HG03439 (cell line): ENCODE results near the gene ZNF580.

ENCODE experiments used
- ATAC-seq: cut with Tn5 transposase; IDR thresholded peaks from one replicate; pipeline ENCODE4 v1.9.1; 2021; ENCODE audit warnings: mild to moderate bottlenecking, moderate library complexity; ENCODE audit not compliant: unreplicated experiment

The ZNF580 gene, protein sequence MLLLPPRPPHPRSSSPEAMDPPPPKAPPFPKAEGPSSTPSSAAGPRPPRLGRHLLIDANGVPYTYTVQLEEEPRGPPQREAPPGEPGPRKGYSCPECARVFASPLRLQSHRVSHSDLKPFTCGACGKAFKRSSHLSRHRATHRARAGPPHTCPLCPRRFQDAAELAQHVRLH

DNA sequence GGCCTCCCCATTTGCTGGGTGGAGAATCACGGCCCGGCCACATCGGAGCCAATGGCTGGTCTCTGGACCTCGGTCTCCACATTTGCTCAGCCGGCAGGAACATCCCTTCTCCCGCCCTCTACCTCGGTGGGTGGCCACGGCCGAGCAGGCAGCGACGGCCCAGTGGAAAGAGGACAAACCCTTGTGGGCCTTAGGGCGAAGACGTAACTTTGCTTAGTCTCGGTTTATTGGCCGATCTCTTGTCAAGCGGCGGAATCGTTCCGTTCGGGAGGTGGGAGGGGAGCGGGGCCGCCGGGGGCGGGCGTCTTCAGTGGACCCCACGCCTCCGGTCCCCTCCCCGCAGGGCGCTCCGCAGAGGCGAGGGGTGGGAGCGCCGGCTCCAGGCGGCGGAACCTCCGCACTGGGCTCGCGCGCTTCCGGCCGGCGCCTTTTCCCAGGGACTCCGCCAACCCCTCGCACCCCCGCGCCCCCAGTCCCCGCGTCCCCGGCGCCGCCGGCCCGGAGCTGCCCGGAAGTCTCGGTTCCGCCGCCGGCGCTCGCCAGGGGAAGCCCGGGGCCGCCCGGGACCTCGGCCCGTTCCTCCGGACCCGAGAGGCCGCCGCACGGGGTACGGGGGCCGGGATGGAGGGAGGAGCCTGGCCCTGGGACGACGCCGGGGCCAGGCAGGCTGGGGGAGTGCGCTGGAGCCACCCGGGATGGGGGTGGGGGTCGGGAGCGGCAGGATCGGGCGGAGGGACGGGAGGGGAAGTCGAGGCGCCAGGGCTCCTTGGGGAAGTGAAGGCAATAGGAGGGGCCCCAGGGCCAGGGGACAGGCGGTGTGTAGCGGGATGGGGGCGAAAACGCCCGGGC is at the start of gene ZNF580:
Gene ZNF580, plus strand, starts transcription at position 426 of the 849 bp plus-strand sequence. CDS start 1,507 bp downstream, outside the sequence.
- ATAC-seq = no peak

DNA sequence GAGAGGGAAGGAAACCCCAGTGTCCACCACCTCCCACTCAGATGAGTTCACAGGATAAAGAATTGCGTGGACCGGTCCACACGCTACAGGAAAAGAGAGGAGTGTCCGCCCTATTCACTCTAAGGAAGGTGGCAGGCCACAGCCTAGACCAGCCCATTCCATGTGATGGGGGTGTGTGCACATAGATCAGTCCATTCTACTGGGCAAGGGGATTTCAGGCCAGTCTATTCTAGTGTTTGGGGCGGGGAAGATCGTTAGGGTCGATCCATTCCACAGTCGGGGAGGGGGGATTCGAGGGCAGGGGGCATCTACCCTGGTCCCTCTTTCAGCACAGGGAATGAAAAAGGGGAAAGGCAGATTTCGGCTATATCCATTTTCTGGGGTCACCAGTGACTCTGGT is 49.2 kb upstream of the ZNF580 start:
- no peak for ATAC-seq

DNA sequence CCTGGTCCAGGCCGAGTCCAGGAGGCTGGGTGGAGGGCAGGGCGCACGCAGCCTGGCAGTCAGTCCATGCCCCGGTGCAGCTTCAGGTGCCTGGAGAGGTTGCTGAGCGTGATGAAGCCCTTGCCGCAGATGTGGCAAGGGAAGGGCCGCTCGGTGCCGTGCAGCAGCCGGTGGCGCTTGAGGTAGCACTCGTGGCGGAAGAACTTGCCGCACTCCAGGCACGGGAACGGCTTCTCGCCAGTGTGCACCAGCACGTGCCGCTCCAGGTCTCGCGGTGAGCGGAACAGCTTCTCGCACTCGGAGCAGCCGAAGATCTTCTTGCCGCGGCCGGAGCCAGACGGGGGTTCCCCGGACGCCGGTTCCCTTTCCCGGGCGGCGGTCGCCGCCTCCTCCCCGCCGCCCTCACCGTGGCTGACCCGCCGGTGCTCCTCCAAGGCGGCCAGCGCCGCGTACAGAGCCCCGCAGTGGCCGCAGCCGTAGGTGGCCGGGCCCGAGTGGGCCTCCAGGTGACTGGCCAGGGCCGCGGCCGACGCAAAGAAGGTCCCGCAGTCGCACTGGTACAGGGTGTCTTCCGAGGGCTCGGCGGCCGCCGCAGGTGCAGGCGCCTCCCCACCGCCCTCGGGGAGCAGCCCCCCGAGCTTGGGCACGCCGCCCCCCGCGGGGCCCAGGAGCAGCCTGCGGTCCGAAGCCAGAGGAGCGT is 48.3 kb upstream of the ZNF580 start:
- ATAC-seq = no peak

DNA sequence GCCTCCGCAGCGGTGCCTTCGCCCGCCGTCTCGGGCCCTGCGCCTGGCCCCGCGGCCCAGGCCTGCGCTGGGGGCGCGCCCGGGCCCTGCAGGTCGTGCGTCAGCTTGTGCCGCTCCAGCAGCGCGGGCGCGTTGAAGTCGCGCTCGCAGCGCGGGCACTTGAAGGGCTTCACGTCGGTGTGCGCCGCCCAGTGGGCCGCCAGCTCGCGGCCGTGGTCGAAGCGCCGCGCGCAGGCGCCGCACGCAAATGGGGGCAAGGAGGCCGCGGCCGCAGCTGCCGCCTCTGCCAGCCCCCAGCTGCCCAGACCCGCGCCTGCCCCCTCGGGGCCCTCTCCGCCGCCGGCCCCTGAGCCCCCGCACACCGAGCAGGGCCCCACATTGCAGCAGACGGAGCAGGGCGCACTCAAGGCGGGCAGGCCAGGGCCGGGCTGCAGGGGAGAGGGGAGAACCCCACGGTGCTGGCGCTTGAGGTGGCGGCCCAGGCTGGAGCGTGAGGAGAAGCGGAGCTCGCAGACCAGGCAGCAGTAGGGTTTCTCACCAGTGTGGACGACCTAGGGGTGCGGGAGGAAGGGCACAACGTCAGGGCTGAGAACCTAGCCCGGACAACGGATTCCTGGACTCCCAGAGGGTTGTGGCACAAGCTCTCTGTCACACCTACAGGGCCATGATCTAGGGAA is 47.6 kb upstream of the ZNF580 start:
- no peak for ATAC-seq

DNA sequence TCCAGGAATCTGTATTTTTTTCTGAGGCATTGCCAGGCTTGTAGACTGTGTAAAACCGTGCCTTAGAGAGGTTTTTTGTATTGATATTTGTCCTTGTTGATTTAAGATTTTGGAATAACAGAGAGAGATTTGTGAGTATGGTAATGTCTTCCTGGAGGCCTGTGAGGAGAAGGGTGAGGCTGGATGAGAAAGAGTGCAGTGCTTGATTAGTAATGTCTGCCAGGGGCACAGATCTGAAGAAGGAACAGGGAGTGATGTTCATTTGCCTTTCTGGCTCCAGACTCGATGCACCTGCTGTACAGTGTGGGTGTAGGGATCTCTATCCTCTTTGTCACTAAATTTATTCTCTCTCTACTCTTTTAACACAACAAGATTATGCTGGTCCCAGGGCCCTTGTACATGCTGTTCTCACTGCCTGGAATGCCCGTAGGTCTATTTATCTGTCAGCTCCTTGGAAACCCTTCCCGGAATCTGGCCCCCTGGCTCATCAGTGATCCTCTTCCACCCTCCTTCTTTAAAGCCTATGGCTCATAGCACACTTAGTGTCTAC is 45.7 kb upstream of the ZNF580 start:
- ATAC-seq = no peak

DNA sequence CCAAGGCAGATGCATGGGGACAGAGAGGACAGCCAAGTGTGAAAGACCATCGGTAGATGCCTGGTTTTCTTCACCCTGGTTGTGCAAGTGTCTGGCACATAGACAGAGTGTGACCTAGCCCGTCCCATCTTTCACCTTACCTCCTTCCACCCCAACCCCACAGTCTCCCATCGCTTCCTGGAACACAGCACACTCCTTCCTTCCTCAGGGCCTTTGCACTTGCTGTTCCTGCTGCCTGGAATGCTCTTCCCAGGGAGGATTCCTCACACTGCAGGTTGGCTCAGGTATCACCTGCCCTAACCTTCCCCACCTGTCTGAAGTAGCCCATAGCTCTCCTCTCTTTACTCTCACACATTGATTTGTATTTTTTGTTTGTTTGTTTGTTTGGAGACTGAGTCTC is 44.5 kb upstream of the ZNF580 start:
- no peak for ATAC-seq

DNA sequence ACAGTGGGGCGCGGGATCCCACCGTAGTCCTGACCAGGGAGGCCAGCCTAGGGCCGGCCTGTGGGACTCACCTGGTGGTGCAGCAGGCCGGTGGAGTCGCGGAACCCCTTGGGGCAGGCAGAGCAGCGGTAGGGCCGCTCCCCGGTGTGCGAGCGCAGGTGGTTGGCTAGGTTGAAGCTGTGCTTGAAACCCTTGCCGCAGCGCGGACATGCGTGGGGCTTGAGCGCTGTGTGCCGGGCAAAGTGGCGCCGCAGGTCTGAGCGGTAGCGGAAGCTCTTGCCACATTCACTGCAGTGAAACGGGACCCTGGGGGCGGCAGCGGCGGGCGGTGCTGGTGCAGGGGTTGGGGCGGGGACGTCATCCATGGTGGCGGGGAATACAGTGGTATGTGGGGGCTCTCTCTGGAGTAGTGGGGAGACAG is 43.3 kb upstream of the ZNF580 start:
- no peak for ATAC-seq

DNA sequence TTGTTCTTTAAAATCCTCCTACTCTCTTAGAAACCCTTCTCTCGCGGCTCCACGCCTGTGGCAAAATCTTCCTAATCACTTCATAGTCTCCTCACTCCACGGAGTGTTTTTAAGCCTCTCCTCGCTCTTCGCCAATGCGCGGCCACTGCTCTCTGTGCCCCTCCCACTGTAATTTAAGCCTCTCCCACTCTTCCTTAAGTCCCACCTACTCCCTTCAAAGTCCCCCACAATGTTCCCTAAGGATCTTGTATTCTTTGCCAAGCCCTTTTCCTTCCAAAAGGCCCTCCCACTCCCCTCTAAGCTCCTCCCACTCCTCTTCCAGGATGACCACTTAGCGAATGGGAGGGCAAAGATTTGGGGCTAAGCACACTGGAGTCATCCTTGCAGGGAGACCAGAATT is 42.8 kb upstream of the ZNF580 start:
- ATAC-seq = no peak

DNA sequence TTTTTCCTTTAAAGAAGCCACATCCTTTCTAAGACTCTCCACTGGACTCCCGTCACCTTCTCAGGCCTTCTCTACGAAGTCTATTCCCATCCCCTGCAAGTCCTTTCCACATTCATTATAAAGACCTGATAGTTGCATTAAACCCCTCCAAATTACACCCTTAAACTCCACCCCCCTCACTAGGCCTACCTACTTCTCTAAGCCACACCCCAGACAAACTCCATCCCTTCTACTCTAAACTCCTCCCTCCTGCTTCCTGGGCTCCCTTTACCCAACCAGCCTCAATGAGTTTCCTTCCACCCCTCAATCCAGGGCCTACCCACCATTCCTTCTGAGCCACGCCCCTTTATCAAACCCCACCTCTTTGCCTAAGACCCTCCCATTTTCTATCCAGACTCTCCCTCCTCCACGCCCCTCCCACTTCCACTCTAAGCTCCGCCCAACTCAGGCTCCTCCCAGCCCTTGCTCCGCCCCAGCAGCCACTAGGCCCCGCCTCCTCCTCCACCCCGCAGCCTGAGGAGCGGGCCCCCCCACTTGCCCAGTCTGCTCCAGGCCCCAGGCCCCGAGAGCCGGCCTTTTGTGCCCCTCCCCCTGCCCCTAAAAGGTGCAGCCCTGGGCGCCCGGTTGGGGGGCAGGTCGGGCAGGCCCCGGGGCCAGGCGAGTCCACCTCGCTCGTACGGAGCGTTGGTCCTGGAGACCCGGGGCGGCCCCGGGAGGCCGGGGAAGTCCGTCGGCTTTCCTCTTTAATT is 41.9 kb upstream of the ZNF580 start:
- peak; percentile 61 for ATAC-seq

DNA sequence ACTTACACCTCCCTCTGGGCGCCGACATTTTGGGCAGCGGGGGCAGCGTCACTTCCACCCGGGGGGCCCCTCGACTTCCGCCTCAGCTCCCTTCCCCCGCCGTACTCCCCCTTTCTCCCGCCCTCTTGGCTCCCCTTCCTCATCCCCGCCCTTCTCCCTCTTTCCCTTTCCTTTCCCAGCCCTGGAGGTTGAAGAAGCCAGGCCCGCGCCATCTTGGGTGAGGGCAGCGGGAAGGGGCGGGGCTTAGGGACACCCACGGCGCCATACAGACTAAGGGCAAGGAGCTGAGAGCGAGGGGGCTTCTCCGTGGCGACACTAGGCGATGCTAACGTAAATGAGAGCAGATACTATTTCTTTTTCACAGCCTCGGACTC is 41.3 kb upstream of the ZNF580 start, which contains the start of gene FIZ1:
Gene FIZ1, minus strand, starts transcription at position 50 of the 374 bp plus-strand sequence. CDS start 1,652 bp downstream, outside the sequence.
- ATAC-seq = peak; percentile 50

DNA sequence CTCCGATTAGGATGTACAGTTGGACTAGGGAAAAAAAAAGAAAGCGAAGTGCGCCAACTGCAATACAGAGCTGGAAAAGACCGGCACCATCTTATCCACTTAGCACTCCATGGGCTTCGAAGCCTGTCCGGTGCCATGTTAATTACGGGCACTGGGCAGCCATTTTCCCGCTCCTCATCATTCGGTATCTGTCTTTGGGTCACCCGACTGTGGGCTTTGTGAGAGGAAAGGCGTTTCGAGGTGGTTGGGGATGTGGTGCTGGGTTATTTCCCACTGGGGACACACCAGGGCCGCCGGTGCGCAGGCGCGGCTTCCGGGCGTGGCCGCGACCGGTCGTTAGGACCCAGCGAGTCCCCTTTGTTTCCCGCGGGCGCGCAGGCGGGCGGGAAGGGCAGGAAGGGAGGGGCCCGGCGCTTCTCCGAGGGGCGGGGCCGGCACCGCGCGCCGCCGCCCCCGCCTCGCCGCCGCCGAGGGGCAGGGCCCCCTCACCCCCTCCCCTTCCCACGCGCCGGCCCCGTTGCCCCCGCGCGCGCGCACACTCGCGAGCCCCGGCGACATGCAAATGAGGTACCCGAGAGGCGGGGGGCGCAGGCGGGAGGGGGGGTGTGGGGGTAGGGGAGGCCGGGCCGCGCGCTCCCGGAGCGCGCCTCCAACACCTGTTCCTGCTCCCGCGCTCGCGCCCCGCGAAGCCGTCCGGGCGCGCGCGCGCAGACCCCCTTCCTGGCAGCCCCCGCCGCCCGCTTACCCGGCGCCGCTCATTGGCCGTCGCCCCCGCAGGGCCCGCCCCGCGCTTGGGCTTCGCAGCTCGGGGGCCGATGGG is 40.8 kb upstream of the ZNF580 start, which contains the start of gene ZNF524:
Gene ZNF524, plus strand, starts transcription at position 447 of the 820 bp plus-strand sequence. CDS start 1,825 bp downstream, outside the sequence.
- ATAC-seq = peak; percentile 38

DNA sequence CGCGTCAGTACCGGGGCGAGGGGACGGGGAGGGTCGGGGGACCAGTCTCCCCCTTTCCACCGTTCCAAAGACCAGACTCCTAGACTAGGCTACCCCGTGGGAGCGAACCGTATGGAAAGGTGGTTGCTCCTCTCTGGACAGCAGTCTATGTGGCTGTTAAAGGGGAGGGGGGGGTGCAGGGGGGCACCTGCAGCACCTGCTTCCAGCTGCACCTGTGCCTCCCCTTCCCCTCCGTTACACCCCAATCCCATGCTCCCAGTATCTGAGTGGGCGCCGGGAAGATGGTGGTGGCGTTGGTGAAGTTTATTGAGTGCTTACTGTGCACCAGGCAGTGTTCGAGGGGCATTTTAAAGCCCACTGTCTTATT is 40.2 kb upstream of the ZNF580 start:
- ATAC-seq = no peak

DNA sequence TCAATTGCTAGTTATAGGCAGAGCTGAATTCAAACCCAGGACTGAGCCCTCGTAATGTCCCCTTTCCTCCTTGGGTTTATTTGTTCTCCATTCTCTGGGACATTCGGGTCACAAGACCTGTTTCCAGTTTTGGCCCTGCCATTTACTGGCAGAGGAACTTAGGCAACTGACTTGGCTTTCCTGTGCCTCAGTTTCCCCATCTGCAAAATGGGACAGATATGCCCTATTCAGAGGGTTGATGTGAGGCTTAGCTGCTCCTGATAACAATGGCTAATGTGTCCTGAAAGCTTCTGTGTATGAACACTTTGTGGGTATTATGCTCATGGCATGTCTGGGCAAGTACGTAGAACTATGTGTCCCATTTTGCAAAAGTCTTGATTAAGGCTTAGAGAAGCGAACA is 39.7 kb upstream of the ZNF580 start:
- no peak for ATAC-seq

DNA sequence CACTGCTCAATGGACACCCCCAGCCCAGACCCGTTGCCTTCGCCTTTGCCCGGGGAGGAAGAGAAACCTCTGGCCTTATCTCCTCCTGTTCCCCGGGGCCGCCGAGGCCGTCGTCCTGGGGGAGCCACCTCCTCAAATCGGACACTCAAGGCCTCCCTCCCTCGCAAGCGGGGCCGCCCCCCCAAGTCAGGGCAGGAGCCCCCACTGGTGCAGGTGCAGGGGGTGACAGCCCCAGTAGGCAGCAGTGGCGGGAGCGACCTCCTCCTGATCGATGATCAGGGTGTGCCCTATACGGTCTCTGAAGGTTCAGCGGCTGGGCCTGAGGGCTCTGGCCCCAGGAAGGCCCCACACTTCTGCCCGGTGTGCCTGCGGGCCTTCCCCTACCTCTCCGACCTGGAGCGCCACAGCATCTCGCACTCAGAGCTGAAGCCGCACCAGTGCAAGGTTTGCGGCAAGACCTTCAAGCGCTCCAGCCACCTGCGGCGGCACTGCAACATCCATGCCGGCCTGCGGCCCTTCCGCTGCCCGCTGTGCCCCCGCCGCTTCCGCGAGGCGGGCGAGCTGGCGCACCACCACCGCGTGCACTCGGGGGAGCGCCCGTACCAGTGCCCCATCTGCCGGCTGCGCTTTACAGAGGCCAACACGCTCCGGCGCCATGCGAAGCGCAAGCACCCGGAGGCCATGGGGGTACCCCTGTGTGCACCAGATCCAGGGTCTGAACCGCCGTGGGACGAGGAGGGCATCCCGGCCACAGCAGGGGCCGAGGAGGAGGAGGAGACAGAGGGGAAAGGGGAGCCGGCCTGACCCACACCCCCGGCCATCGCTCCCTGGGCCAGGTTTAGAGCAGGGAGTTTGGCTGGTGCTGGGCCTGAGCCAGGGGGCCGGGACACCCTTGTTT is 38.4 kb upstream of the ZNF580 start:
- no peak for ATAC-seq

DNA sequence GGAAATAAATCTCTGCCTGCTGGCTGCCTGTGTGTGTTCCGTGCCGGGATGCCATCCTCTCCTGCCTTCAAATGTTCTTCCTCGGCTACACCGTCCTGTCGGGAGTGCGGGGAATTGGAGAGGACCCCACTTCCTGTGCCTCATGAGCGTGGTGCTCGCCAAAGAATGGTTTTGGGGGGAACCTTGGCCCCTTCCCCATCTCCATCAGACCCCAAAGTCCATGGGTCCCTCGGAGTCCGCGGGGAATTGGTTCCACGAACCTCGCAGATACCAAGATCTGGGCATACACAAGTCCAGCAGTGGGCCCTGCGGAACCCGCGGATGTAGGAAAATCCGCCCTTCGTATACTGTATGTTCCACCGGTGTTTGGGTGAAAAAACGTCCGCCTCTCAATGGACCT is 37.7 kb upstream of the ZNF580 start:
- ATAC-seq = no peak

DNA sequence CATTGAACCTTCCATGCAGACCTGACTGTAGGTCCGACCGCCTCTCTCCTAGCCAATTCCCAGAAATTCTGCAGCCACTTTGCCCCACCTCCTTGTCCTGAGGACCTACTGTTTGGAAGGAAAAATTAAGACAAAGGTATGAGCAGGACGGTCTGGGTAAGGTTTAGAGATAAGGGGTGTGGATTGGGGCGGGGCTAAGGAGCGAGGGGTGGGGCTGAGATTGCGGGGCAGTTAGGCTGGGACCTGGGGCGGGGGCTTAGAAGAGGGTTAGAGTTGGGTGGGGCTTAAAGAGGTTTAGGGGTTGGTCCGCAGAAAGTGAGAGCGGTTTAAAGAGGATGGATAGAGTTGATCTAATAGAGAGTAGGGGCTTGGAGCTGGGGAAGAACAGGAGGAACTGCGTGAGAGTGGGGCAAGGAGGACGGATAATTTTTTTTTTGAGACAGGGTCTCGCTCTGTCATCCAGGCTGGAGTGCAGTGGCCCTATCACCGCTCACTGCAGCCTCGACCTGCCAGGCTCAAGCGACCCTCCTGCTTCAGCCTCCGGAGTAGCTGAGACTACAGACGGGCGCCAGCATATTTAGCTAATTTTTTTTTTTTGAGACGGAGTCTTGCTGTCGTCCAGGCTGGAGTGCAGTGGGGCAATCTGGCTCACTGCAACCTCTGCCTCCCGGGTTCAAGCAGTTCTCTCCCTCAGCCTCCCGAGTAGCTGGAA is 37.1 kb upstream of the ZNF580 start:
- ATAC-seq = no peak

DNA sequence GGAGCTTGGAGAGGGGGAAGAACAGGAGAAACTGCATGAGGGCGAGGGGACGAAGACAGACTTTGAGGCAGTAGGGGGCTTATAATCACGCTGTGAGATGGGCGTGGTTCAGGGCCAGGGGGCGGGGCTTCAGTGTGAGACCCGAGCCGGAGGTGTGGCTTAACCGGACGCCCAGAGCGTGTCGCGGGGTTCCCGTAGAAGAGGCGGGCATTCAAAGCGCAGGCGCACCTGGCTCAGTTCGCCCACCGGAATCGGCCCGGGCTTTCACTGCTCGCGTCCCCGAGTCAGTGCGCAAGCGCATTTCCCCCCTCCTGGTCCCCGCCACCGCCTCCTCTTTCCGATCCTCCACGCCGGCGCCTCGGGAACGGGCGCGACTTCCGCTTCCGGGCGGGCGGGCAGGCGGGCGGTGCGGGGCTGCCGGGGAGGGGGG is 35.6 kb upstream of the ZNF580 start:
- ATAC-seq = peak; percentile 72
